ENCODE measurements around the gene ANKFY1.

Gene ANKFY1

DNA sequence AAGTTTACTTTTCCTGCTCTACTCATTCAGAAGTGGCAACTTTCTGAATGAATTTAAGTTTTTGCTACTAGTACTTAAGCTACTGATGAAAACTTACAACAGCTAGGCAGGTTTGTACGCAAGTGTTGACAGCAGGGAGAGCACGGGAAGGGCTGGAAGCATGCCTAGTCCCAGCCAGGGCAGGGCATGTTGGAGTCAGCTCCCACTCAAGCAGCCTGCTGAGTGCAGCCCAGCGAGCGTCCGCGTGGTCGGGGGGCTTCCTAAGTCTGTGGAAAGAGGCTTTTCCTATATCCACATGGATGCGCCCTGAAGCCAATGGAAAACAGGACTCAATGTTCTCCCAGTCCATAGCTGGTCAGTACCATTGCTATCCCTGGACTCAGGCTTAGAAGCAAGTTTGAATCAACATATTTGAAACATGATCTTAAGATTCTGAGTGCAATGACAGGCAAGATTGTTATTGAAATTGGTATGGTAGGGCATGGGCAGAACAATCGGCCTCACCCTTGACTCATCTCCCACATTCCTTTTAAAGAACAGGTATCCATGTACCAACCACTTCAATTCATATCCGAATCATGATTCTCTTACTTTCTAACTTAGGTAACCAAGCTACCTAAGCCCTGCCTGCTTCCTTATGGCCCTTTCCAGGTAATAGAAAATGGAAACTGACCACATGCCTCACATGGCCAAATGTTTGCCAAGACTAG, 98.3 kb downstream of the ANKFY1 start:
- H3K27ac Mint-ChIP-seq = no peak overlapping the region
- H3K9me3 Mint-ChIP-seq = no peaks in the 10 kb centered on the region
- ATAC-seq (no peak), DNase-seq (ENCODE audit: low spot score in 2 of 2) (no peak)
- peaks cover 75% of the 10 kb centered on the region for H3K36me3 Mint-ChIP-seq
- H3K4me3 Mint-ChIP-seq = no peak overlapping the region
- H3K4me1 Mint-ChIP-seq = no peaks in the 10 kb centered on the region

DNA sequence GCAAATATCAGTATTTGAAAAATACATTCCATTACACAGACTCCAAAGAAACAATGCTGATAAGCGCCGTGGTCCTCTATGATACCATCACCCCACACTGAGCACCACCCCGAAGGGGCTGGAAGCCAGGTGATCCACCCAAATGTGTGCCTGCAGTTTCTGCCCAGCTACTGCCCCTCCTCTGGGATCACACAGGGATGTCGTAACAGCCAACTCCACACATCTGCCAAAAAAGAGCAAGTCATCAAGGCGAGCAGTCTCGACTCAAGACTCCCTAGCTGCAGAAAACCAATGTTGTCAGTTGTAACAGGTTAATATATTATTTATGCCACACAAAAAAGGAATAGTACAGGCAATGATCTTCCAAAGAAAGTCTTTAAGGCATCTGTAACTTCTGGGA, 99.8 kb downstream of the ANKFY1 start:
- Mint-ChIP-seq H3K9me3 (no peaks in the 10 kb centered on the region), H3K4me3 (no peak overlapping the region), H3K36me3 (peaks cover 72% of the 10 kb centered on the region), H3K27ac (no peak overlapping the region), H3K4me1 (peaks cover 8% of the 10 kb centered on the region)
- no peak for DNase-seq (ENCODE audit: low spot score in 2 of 2)
- no peak for ATAC-seq

DNA sequence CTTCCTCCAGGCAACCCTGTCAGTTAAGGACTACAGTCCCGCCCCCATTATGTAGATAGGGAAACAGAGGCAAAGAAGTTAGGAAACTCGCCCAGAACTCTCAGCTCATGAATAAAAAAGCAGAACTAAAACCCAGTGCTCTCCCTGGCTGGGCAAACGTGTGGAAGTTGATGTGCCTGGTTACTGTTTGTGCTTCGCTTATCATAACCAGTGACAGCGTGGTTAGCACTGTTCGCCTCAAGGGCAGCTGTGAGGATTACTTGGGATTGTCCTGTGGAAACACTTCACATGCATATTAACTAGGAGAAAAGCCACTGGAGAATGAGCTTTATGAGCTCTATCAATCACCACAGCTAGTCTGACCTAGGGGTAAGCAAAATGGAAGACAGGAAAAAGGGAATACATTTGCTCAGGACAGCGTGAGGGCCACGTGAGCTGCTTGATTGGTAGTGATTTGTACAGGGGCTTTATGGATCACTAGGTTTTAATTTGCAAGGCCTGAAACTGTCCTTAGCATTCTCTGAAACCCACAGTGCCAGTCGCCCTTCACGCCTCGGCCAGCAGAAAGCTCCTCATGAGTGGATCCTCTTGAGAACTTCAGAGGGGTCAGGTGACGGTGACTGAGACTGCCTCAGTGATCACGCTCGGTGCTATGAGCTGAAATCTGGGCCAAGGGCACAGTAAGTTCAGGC, 100.9 kb downstream of the ANKFY1 start:
- ATAC-seq = no peak
- no peak for DNase-seq (ENCODE audit: low spot score in 2 of 2)
- Mint-ChIP-seq H3K36me3 (peaks cover 67% of the 10 kb centered on the region), H3K9me3 (no peaks in the 10 kb centered on the region), H3K27ac (peak overlapping the region; percentile 58), H3K4me1 (peaks cover 8% of the 10 kb centered on the region), H3K4me3 (no peak overlapping the region)

DNA sequence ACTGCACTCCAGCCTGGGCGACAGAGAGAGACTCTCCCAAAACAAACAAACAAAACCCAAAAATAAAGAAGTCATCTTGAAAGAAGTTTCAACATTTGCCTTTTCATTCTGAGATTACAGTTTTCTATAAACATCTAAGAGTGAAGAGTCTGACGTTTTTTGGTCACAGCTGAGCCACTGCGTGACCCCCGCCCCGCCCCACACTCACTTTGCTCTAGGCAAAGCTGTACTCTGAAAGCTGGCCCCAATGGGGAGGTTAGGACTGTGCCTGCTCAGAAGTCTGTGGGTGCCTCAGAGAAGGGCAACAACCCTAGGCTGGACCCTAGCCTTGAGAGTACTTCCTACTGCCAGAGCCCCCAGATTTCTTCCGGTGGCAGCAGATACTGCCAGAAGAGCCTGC, 101.5 kb downstream of the ANKFY1 start:
- Mint-ChIP-seq H3K9me3 (no peaks in the 10 kb centered on the region), H3K36me3 (peaks cover 61% of the 10 kb centered on the region), H3K4me1 (peaks cover 8% of the 10 kb centered on the region), H3K4me3 (no peak overlapping the region), H3K27ac (peak overlapping the region; percentile 58)
- ATAC-seq (peak; percentile 66), DNase-seq (ENCODE audit: low spot score in 2 of 2) (no peak)

DNA sequence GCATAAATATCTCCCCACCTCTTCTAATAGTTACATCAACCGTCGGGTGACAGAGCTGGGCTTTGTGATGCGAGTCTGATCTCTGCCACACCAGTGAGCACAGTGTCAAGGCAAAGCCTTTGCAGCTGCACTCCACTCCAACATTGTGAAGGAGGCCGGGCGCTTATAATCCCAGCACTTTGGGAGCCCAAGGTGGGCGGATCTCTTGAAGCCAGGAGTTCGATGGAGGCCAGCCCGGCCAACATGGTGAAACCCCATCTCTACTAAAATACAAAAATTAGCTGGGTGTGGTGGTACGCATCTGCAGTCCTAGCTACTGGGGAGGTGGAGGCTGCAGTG, 101.8 kb downstream of the ANKFY1 start:
- H3K27ac Mint-ChIP-seq = peak overlapping the region; percentile 58
- peaks cover 8% of the 10 kb centered on the region for H3K4me1 Mint-ChIP-seq
- ATAC-seq = no peak
- H3K9me3 Mint-ChIP-seq = no peaks in the 10 kb centered on the region
- no peak overlapping the region for H3K4me3 Mint-ChIP-seq
- no peak for DNase-seq (ENCODE audit: low spot score in 2 of 2)
- H3K36me3 Mint-ChIP-seq = peaks cover 57% of the 10 kb centered on the region

DNA sequence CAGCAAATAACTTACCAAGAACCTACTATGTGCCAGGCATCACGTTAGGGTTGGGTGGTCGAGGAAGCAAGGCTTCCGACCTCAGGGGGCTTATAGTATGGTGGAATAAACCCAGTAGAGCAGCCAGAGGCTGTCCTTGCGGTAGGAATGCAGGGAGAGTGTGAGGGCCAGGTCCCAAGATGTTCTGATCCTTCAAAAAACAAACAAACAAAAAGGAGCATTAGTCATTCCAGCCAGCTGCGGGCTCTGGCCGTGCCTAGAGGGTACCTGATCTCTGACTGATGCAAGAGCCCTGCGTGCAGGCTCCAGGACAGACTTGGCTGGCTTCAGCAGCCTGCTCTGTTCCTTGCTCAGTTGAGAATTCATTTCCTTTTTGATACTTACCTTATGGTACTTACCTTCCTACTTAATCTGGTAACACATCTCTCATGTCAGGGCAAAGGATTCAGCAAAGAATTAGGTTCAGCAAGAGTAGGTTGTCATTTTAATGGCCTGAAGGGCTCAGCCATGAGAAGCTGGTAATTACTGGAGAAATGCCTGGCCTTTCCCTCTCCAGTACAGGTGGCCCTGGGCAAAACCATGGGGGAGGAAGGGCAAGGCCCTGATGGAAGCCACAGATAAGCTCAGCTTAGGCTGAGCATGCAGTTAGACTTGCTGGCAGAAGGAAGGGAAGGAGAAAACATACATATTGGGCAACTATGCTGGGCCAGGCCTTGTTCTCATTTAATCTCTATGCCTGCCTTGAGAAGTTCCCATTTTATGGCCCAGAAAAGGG, 102.4 kb downstream of the ANKFY1 start:
- no peak overlapping the region for H3K4me3 Mint-ChIP-seq

DNA sequence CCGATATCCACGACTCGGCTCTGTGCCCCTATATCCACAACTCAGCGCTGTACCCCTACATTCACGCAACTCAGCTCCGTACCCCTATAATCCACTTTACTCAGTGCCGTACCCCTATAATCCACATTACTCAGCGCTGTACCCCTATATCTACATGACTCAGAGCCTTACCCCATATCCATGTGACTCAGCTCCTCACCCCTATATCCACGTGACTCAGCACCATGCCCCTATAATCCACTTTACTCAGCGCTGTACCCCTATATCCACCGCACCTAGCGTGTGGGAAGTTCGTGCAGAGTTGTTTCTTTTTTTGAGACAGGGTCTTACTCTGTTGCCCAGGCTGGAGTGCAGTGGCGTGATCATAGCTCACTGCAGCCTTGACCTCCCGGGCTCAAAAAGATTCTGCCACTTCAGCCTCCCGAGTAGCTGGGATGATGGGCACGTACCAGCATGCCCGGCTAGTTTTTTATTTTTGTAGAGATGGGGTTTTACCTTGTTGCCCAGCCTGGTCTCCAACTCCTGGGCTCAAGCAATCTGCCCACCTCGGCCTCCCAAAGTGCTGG, 103.4 kb downstream of the ANKFY1 start:
- Mint-ChIP-seq H3K9me3 (no peaks in the 10 kb centered on the region), H3K36me3 (peaks cover 43% of the 10 kb centered on the region), H3K4me3 (no peak overlapping the region), H3K4me1 (peaks cover 8% of the 10 kb centered on the region), H3K27ac (no peak overlapping the region)
- no peak for DNase-seq (ENCODE audit: low spot score in 2 of 2)
- ATAC-seq = no peak

More for the DNA sequence above, 102.4 kb downstream of the ANKFY1 start:
- H3K36me3 Mint-ChIP-seq = peaks cover 52% of the 10 kb centered on the region
- ATAC-seq = no peak
- peak overlapping the region; percentile 58 for H3K27ac Mint-ChIP-seq
- peaks cover 8% of the 10 kb centered on the region for H3K4me1 Mint-ChIP-seq
- DNase-seq (ENCODE audit: low spot score in 2 of 2) = no peak
- H3K9me3 Mint-ChIP-seq = no peaks in the 10 kb centered on the region

DNA sequence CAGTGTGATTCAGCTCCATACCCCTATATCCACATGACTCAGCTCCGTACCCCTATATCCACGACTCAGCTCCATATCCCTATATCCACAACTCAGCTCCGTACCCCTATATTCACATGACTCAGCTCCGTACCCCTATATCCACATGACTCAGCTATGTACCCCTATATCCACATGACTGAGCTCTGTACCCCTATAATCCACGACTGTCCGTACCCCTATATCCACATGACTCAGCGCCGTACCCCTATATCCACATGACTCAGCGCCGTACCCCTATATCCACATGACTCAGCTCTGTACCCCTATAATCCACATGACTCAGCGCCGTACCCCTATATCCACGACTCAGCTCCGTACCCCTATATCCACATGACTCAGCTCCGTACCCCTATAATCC, 104.0 kb downstream of the ANKFY1 start:
- peaks cover 40% of the 10 kb centered on the region for H3K36me3 Mint-ChIP-seq

DNA sequence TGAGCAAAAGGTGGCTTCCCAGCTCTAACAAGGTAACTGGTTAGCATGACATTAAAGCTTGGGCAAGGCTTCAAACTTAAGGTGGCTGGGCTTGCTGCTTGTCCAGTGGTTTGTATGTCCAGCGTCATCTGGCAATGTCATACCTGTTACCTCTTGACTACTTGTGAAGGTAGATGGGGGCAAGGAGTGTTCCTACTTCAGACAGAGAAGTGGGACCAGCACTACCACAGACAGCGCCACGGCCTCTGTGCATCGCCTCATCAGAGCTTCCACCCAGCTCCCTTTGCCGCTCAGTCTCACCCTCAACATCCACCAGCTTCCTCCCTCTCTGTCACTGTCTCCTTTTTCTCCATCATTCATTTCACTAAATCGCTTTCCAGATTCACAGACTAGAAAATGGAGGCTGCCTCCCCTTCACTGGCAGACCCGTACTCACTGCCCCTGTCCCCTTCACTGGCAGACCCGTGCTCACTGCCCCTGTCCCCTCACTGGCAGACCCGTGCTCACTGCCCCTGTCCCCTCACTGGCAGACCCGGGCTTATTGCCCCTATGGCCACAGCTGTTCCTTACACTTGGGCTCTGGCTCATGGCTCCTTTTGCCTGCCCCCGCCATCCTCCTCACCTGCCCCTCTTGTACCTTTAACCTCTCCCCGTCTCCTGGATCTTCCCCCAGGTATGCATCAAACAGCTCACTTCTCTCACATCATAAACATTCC, 106.0 kb downstream of the ANKFY1 start:
- H3K4me3 Mint-ChIP-seq = no peak overlapping the region
- DNase-seq (ENCODE audit: low spot score in 2 of 2) (no peak), ATAC-seq (no peak)
- H3K36me3 Mint-ChIP-seq = peaks cover 25% of the 10 kb centered on the region
- no peak overlapping the region for H3K27ac Mint-ChIP-seq
- H3K9me3 Mint-ChIP-seq = no peaks in the 10 kb centered on the region
- H3K4me1 Mint-ChIP-seq = peaks cover 8% of the 10 kb centered on the region

More for the DNA sequence above, 104.0 kb downstream of the ANKFY1 start:
- peaks cover 8% of the 10 kb centered on the region for H3K4me1 Mint-ChIP-seq
- H3K4me3 Mint-ChIP-seq = no peak overlapping the region
- ATAC-seq (no peak), DNase-seq (ENCODE audit: low spot score in 2 of 2) (no peak)
- H3K27ac Mint-ChIP-seq = peak overlapping the region; percentile 40
- no peaks in the 10 kb centered on the region for H3K9me3 Mint-ChIP-seq

DNA sequence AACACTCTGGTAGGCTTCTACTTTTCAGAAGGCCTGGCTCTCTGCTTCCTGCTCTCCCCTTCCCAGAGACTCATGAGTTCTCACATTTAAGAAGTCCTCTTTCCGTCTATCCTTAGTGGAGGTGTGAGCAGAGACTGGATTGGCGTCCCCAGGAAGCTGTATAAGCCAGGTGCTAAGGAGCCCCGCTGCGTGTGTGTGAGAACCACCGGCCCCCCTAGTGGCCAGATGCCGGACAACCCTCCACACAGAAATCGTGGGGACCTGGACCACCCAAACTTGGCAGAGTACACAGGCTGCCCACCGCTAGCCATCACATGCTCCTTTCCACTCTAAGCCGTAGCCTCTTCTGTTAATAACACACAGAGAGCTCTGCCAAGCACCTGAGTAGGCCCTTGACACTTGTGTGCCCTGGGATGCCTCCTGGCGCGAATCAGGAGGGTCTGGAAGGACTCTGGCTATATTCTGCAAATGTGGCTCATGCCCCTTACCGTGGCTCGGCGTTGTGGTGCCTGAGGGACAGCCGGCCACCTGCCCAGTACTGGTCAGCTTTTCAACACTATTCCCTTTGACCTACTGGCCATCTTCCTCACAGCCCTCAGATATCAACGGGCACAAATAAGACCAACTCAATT, 106.9 kb downstream of the ANKFY1 start:
- H3K9me3 Mint-ChIP-seq = no peaks in the 10 kb centered on the region
- H3K27ac Mint-ChIP-seq = no peak overlapping the region
- H3K36me3 Mint-ChIP-seq = peaks cover 22% of the 10 kb centered on the region
- H3K4me1 Mint-ChIP-seq = peaks cover 8% of the 10 kb centered on the region
- H3K4me3 Mint-ChIP-seq = no peak overlapping the region
- DNase-seq (ENCODE audit: low spot score in 2 of 2) (no peak), ATAC-seq (peak; percentile 8)

DNA sequence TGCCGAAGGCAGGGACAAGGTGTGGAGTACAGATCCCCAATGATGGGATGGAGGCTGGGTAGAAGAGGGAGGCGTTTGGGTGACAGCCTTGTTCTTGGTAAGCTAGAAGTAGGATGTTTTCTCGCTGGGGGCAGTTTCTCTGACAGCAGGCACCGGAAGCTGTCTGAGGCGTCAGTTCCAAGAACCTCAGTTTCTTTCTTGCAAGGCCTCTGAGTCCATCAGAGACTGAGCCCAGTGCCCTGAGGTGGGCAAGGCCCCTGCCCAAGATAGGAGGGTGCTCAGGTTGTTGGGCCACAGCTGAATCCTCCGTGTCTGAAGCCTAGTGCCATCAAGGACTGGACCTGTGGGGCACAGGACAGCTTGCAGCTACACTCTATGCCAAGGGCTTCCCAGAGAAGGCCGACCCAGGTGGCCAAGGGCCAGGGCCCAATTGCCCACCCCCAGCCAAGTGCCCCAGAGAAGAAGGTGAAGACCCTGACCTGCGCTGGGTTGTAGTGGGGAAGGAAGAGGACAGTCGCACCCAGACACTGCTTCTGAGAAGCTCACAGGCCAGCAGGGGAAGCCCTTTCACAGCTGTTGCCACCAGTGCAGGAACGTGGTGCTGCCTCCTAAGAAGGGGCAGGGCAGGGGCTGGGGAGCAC, 107.7 kb downstream of the ANKFY1 start:
- ATAC-seq (peak; percentile 36), DNase-seq (ENCODE audit: low spot score in 2 of 2) (no peak)
- Mint-ChIP-seq H3K27ac (peak overlapping the region; percentile 56), H3K4me1 (peaks cover 8% of the 10 kb centered on the region), H3K4me3 (no peak overlapping the region), H3K9me3 (no peaks in the 10 kb centered on the region), H3K36me3 (peaks cover 22% of the 10 kb centered on the region)

DNA sequence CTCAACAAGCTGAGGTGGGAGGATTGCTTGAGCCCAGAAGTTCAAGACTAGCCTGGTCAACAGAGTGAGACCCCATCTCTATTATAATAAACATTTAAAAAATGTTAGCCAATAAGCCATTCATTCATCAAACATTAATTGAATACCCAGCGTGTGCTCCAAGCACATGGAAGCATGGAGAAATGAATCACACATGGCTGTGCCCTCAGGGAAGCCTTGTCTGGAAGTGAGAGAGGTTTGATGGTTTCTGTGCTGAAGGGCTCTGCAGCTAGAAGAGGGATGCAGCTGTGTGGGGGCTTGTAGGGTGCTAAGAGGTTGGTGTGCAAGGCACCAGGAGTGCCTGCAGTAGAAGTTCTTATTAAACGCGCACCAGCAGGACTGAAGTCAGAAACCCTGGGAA, 109.6 kb downstream of the ANKFY1 start:
- no peak overlapping the region for H3K4me3 Mint-ChIP-seq
- H3K4me1 Mint-ChIP-seq = peaks cover 2% of the 10 kb centered on the region
- H3K9me3 Mint-ChIP-seq = no peaks in the 10 kb centered on the region
- peaks cover 6% of the 10 kb centered on the region for H3K36me3 Mint-ChIP-seq
- no peak overlapping the region for H3K27ac Mint-ChIP-seq
- DNase-seq (ENCODE audit: low spot score in 2 of 2) = no peak
- ATAC-seq = no peak

DNA sequence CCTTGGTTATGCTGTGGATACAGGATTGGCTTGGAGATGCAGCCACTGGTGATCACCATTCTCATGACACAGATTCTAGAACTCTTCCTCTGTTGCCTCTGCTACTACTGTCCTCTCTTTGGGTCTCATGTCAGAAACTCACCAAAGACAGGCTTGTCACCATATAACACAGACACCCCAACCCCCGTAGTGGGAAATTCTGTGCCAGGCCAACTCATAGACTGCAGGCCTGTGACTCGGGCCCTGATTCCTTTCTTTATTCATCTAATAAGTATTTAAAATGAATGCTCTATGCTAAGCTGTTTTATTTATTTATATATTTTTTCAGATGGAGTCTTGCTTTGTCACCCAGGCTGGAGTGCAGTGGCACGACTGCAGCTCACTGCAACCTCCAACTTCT, 111.3 kb downstream of the ANKFY1 start:
- no peak for ATAC-seq
- no peak for DNase-seq (ENCODE audit: low spot score in 2 of 2)
- Mint-ChIP-seq H3K4me1 (peaks cover 6% of the 10 kb centered on the region), H3K4me3 (no peak overlapping the region), H3K36me3 (no peaks in the 10 kb centered on the region), H3K27ac (no peak overlapping the region), H3K9me3 (no peaks in the 10 kb centered on the region)

DNA sequence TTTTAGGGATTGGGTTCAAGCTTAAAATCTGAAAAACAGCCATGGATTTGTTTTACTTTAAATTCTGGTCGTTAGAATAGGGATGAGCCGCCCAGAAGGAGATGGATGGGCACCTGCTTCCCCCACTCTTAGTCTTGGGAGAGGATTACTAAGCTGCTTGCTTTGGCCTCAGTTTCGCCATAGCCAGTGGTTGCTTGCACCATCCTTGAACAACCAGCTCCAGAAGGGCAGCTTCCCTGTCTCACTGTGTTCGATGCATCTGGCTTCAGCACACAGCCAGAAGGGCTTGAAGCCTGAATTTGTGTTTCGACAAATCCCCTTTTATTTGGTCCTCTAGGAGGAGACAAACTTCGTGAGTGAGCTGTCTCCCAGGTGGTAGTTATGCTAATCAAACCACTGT, 113.7 kb downstream of the ANKFY1 start:
- H3K9me3 Mint-ChIP-seq = no peaks in the 10 kb centered on the region
- no peak for DNase-seq (ENCODE audit: low spot score in 2 of 2)
- H3K4me1 Mint-ChIP-seq = peaks cover 6% of the 10 kb centered on the region
- no peak overlapping the region for H3K4me3 Mint-ChIP-seq
- no peak overlapping the region for H3K27ac Mint-ChIP-seq
- no peaks in the 10 kb centered on the region for H3K36me3 Mint-ChIP-seq
- no peak for ATAC-seq
